HG03558 (cell line): Measurements from ENCODE around the gene CCDC154.

ENCODE experiments used
- ATAC-seq: cut with Tn5 transposase; IDR thresholded peaks from one replicate; pipeline ENCODE4 v1.9.1; 2021; ENCODE audit warnings: moderate number of reproducible peaks; ENCODE audit not compliant: unreplicated experiment; ENCODE audit errors: extremely low read depth

CCDC154 gene

GRCh38 chr16:1427473-1428461 lies 16.6 kb downstream of the CCDC154 start:
- ATAC-seq, result no peak

DNA sequence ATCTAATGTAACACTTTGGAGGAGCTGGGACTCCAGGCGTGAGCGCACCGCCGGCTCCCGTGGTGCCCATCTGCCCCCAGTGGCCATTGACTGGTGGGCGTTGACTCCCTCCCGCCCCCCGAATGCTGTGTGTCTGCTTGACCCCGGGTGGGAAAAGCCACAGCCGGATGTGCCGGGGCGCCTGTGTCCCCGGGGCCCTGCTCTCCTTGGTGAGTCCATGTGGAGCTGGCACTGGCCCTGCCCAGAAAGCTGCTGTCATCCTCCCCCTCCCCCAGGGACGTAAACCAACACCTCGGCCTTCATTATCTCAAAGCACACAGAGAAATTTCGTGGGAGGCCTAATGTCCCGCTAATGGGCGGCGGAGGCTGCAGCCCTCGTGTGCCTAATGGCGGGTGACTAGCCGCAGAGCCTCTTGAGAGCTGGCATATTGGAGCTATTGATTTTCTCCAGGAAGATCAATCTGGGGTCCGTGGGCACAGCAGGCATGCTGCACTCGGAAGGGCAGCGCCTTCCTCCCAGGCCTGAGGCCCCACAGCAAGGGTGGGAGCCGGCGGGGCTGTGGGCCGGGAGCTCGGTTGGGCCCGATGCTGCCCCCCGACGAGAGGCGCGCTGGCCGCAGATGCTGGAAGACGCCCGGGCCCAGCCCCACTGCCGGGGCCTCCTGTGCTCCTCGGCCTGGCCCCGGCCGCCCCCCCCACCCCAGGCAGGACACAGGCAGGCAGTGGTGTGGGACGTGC lies 17.5 kb downstream of the CCDC154 start:
- no peak for ATAC-seq

DNA sequence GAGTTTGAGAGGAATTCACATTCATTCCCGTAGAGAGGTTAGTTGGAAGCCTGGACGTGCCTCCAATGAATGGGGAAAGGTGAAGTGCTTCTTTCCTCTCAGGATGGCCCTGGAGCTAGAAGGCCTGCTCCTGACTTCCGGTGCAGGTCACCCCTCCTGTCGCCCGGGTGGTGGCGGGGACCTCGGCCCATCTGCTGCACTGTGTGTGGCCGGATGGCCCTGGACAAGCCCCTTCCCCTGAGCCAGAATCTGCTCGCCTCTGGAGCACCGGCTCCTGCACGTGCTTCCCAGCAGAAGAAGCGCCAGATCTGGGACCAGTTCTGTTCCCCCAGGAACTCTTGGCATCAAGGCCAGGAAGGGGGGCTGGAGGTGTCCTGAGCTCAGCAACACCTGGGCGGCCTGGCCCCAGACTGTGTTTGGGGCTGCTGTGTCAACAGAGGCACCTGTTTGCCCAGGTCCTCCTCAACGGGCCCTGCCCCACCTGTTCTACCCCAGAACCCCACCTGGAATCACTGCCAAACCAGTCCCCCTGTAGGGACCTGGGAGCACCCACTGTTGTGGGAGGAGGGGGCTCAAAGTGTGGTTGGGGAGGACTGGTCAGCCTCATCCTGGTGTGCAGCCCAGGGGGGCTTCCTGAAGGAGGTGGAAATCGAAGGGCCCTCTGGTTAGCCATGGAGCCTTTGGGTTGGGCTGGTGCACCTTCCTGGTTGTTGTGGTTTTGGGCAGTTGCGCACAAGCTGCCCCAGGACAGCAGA lies 18.6 kb downstream of the CCDC154 start:
- no peak for ATAC-seq

DNA sequence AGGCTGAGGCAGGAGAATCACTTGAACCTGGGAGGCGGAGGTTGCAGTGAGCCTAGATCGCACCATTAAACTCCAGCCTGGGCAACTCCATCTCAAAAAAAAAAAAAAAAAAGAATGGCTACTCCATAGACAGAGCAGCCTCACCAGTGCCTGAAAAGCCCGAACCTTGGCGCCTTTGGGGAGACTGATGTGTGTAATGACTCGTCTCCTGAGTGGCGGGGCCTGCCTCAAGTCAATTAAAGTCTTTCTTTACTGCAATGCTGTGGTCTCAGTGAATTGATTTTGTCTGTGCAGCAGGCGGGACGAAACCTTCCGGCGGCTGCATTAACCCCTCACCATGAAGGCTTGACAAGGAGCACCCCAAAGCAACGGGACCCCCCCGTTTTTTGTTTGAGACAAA lies 20.3 kb downstream of the CCDC154 start:
- no peak for ATAC-seq

DNA sequence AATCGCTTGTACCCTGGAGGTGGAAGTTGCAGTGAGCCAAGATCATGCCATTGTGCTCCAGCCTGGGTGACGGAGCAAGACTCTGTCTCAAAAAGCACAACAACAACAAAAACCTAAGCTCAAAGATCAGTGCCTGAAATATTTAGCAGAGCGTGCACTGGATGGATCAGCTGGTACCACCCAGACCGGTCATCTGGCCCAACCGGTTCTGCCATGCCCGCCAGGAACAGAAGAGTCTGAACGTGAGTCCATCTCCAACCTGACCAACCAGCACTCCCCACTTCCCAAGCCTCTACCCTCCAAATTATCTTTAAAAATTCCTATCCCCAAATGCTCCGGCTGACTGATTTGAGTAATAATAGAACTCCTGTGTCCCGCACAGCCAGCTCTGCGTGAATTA lies 22.3 kb downstream of the CCDC154 start:
- ATAC-seq, result no peak

DNA sequence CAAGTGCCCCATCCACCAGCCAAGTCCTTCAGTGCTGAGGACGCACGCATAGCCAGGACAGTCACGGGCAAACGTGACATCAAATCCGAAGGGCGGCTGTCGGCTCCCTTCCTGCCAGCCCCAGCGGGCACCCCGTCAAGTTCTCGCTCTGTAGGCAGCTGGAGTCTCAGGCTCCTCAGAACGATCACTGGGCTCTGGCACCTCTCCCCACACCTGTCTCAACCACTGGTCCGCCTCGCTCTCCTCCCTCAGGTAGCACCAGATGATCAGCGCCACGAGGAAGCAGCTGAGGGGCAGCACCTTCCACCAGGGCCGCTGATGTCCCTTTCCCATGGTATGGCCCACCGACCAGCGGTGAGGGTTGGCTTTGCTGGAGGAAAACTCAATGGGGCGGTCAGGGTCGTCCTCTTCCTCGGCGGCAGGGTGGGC lies 24.2 kb downstream of the CCDC154 start:
- ATAC-seq, result no peak

DNA sequence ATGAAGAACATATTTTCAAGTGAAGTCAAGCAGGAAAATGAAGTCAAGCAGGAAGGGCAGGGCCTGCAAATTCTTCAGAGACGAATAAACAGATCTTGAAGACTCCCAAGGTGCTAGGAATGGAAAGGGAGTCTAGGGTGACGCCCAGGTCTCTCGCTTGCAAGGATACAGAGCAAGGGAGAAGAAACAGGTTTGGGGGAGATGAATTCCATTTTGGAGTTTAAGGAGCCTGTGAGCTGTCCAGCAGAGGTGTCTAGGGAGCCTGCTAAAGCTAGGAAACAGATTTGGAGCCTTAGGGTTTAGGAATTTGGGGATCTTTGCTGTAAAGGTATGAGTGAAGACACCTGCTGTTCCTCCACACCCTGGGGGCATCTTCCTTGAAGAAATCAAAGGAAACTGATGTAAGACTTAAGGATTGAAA lies 27.8 kb downstream of the CCDC154 start:
- ATAC-seq, result no peak

DNA sequence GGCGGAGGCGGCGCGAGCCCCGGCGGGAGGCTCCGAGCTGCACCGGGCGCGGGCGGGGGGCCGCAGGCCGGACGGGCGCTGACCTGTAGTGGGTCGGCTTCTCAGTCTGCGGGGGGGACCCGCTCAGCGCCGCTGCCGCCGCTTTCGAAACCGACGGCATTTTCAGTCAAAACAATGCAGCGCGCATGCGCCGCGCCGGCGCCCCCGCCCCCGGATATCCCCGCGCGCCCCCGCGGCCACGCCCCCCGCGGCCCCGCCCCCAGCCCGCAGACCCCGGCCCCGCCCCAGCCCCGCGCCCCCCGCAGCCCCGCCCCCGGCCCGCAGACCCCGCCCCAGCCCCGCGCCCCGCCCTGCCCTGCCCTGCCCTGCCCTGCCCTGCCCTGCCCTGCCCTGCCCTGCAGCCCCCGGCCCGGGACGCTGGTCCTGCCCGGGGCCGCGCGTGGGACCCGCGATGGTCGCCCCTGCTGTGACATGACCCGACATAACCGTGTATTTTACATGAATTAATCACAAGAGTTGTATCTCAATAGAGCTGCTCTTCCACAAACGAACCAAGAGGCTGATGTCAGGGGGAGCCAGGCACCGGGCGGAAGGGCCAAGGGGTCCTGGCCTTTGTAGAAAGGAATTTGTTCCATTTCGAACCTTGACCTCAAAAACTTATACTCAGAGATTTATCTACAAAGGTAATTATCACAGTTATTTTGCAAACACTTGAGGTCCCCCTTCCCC lies 29.7 kb downstream of the CCDC154 start, which contains the start of gene UNKL:
TSS of gene UNKL (minus strand) at position 173 of the 729 bp plus-strand sequence. CDS start at position 160, 13 bp downstream.
- no peak for ATAC-seq

- ATAC-seq, result no peak
Measured at GRCh38 chr16:1413684-1414531, 30.4 kb downstream of the CCDC154 start.

- ATAC-seq, result no peak
Measured at GRCh38 chr16:1412847-1413246, 31.5 kb downstream of the CCDC154 start.

DNA sequence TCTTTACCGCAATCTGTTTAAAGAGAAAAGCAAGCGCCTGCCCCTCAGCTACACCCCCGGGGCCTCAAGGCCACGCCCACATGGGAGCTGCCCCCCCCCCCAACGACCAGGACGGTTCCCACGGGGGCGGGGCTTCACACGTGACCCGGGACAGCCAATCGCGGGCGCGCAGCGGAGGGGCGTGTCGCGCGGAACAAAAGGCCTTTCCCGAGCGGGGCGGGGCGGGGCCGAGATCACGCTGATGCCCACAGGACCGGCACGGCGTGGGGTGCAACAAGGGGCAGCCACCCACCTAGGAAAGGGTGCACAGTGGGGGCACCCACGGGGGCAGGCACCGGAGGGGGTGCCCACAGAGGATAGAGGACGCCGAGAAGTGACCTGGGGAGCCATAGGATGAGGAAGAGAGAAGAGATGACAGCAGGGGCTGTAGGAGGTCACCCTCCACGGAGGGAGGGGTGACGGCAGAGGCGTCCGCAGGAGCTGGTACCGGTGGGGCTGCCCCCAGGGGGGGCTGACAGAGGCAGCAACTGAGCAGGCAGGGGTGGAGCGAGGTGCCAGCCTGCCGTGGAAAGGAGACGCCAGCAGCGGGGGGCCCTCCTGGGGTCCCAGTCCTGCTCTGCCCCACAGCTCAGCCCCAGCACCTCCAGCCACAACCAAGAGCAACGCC lies 36.1 kb downstream of the CCDC154 start:
- no peak for ATAC-seq

- no peak for ATAC-seq
Measured at GRCh38 chr16:1407753-1408152, 36.6 kb downstream of the CCDC154 start.

GRCh38 chr16:1403733-1404132 lies 40.6 kb downstream of the CCDC154 start:
- no peak for ATAC-seq

DNA sequence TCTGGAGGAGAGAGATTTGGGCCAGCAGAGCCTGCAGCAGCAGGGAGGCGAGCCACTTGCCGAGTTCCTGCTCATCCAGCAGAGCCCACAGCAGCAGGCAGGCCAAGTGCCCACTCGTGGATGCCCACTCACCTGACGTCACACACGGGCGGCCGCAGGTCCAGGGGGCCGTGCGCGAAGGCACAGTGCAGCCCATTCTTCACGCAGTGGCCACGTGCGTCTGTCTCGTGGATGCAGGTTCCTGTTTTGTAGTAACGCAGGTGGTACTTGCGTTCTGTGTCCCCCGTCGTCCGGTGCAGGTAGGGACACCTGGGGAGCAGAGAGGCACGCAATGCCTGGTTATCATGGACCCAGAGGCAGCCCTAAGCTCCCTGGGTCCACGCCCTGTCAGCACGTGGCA lies 41.3 kb downstream of the CCDC154 start:
- ATAC-seq, result no peak

- no peak for ATAC-seq
Measured at GRCh38 chr16:1401758-1402154, 42.6 kb downstream of the CCDC154 start.

DNA sequence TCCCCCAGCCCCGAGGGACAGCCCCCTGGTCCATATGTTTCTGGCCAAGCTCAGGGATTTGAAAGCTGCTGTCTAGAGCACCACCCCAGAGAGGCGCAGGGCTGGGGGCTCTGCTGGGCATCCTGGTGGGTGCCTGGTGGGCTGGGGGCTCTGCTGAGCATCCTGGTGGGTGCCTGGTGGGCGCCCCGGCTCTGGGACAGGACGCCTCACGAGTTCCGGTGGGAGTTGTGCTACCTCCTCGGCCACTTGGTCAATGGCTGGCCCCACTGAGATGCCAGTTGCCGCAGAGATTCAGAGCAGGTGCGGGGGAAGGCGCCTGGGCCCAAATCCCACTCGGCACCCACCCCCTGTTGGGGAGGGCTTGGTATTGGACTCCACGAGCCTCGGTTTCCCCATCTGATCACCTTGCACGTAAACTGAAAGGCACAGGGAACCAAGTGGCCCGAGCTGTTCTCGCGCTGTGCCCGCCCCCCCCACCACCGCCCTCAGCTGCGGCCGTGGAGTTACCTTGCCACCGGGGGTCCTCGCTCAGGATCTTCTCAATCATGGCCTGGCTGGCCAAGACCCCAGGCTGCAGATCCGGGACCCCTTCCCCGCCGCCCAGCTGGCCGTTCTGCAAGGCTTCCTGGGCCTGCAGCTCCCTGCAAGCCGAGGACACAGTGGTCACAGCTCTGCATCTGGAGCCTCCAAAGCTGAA lies 43.1 kb downstream of the CCDC154 start:
- no peak for ATAC-seq

DNA sequence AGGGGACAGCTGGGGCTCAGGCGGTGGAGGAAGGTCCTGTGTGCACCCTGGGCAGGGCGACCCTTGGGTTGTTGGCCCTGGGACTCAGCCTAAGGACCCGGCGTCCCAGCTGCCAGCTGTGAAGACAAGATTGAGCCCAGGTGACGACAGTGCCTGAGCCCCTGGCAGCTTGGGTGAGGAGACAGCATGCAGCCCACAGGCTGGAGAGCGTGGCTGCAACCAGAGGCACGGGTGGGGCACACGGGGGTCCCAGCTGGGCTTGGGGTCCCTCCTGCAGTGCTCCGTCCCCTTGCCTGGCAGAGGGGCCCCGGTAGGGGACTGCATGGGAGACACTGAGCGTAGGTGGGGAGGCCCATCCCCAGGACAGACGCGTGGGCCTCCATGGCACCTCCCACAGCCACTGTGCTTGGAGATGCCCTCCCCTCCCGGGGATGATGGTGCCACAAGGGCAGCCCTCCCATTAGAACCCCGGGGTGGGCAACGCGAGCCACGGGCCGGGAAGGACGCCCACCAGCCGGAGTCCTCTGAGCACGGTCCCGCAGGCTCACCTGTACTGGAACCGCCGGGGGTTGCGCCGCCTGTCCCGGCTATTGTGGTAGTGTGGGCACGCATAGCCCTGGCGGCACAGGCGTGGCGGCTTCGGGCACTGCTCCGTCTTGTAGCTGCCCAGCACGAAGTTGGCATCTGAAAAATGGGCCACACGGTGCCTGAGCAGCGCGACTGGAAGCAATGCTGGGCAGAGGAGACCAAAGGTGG lies 45.4 kb downstream of the CCDC154 start:
- no peak for ATAC-seq
